Germinal center (tissue), 1 donor: ENCODE results near the gene HNRNPA3.
"Not testable (repeated sequence)": the region's sequence is repeated elsewhere in the genome, so short reads cannot be mapped to it uniquely, and the experiment has no call there.

Experiments
- DNase-seq: peaks from one replicate; pipeline ENCODE4 v3.0.0; 2012; ENCODE audit warnings: mixed read lengths, low spot score

Gene HNRNPA3

GRCh38 chr2:177256026-177256425 lies 43.4 kb downstream of the HNRNPA3 start:
- DNase-seq: no peak

- no peak for DNase-seq
These were observed 44.1 kb downstream of the HNRNPA3 start for GRCh38 chr2:177256695-177257094.

- DNase-seq: no peak
These were observed 44.9 kb downstream of the HNRNPA3 start for GRCh38 chr2:177257471-177257870.

- no peak for DNase-seq
These were observed 45.5 kb downstream of the HNRNPA3 start for GRCh38 chr2:177258059-177258458.

GRCh38 chr2:177260379-177260778 lies 47.8 kb downstream of the HNRNPA3 start:
- DNase-seq: no peak

GRCh38 chr2:177261116-177262060 lies 48.8 kb downstream of the HNRNPA3 start:
- no peak for DNase-seq

GRCh38 chr2:177262092-177262491 lies 49.5 kb downstream of the HNRNPA3 start:
- DNase-seq: no peak

GRCh38 chr2:177262958-177263450 lies 50.4 kb downstream of the HNRNPA3 start:
- no peak for DNase-seq

- peak; percentile 84 for DNase-seq
These were observed 51.0 kb downstream of the HNRNPA3 start for GRCh38 chr2:177263451-177264208.

GRCh38 chr2:177264209-177264692 lies 51.7 kb downstream of the HNRNPA3 start:
- no peak for DNase-seq

- DNase-seq: peak; percentile 96
These were observed 52.3 kb downstream of the HNRNPA3 start, which contains the start of gene NFE2L2 for GRCh38 chr2:177264693-177265587. NFE2L2 (minus strand) TSS chr2:177264727; CDS start chr2:177264576, 151 bp downstream.

- peak; percentile 22 for DNase-seq
These were observed 53.5 kb downstream of the HNRNPA3 start for GRCh38 chr2:177265824-177266817.

- not testable (repeated sequence) for DNase-seq
These were observed 54.4 kb downstream of the HNRNPA3 start for GRCh38 chr2:177266955-177267354.

- DNase-seq: no peak
These were observed 55.7 kb downstream of the HNRNPA3 start for GRCh38 chr2:177268187-177268871.

GRCh38 chr2:177268901-177269300 lies 56.3 kb downstream of the HNRNPA3 start:
- no peak for DNase-seq

- no peak for DNase-seq
These were observed 57.9 kb downstream of the HNRNPA3 start for GRCh38 chr2:177270531-177270930.

- DNase-seq: no peak
These were observed 59.5 kb downstream of the HNRNPA3 start for GRCh38 chr2:177271981-177272666.

- no peak for DNase-seq
These were observed 60.2 kb downstream of the HNRNPA3 start for GRCh38 chr2:177272765-177273164.

- DNase-seq: no peak
These were observed 60.8 kb downstream of the HNRNPA3 start for GRCh38 chr2:177273408-177273807.
